B cell (primary cell): ENCODE results near the gene CADM2. TPM values are rescaled to one million over a fixed set of nuclear protein-coding genes. Genes with fewer than 3 reads are reported as not detected.

ENCODE experiments used
- ATAC-seq: fragments of 200-7000 bp; cut with Tn5 transposase; one replicate; pipeline ENCODE4 v1.10.0; 2021; ENCODE audit warnings: low read depth, mild to moderate bottlenecking, moderate number of reproducible peaks, moderate library complexity
- CTCF ChIA-PET: fragments of 350-600 bp; sonication (Branson Sonifier 250); formaldehyde crosslinking; loops from one replicate; lab custom pipeline; 2021; ENCODE audit warnings: antibody characterized with exemption, inconsistent platforms; lab: Charles Lee
- POLR2A ChIA-PET: fragments of 350-600 bp; sonication (Branson Sonifier 250); formaldehyde crosslinking; loops from one replicate; lab custom pipeline; 2021; ENCODE audit warnings: antibody characterized with exemption; lab: Charles Lee
- DNase-seq: peaks from one replicate; pipeline ENCODE4 v3.0.0; 2013
- H2AFZ ChIP-seq: 2 replicates; pipeline ENCODE4 v1.6.1; 2012; ENCODE audit warnings: mild to moderate bottlenecking, low read depth, low read length; ENCODE audit not compliant: insufficient read depth, poor library complexity, severe bottlenecking
- H3K27ac ChIP-seq, 2 donors: 1 replicate in 1 of 2; 2 replicates in 1 of 2; pipeline ENCODE4 v1.5.1; 2012 to 2013; ENCODE audit warnings: low read length in 2 of 2, mild to moderate bottlenecking in 2 of 2, moderate library complexity in 1 of 2
- H3K27me3 ChIP-seq, 4 experiments: fragments of 200-600 bp in 1 of 4; sonication (generic) in 1 of 4; replicated peaks in 1 of 4; 1 replicate in 2 of 4; 2 replicates in 2 of 4; pipeline versions ENCODE4 v1.6.1 to v1.7.0; 2013 to 2016; ENCODE audit warnings: low read length in 3 of 4, mild to moderate bottlenecking in 2 of 4, mixed read lengths in 1 of 4, moderate library complexity in 1 of 4; ENCODE audit not compliant: insufficient read depth in 4 of 4, control insufficient read depth in 3 of 4; ENCODE audit errors: control extremely low read depth in 1 of 4
- H3K36me3 ChIP-seq, 2 experiments: replicated peaks in 1 of 2; 1 replicate in 1 of 2; 2 replicates in 1 of 2; pipeline versions ENCODE4 v1.6.1 to v1.7.1; 2013; ENCODE audit warnings: low read length in 1 of 2; ENCODE audit not compliant: insufficient read depth in 2 of 2, control insufficient read depth in 1 of 2; ENCODE audit errors: control extremely low read depth in 1 of 2, extremely low read depth in 1 of 2
- H3K4me1 ChIP-seq, 2 donors: fragments of 200-600 bp in 1 of 2; sonication (generic) in 1 of 2; 1 replicate in 1 of 2; 2 replicates in 1 of 2; pipeline versions ENCODE4 v1.5.1 to v1.6.1; 2013 to 2017; ENCODE audit warnings: low read length in 2 of 2; ENCODE audit not compliant: control insufficient read depth in 2 of 2, insufficient read depth in 2 of 2
- H3K4me2 ChIP-seq: replicated peaks from 2 replicates; pipeline ENCODE3; 2012; ENCODE audit warnings: mild to moderate bottlenecking, low read depth, low read length; ENCODE audit not compliant: poor library complexity, severe bottlenecking
- H3K4me3 ChIP-seq, 5 experiments: fragments of 200-600 bp in 1 of 5; sonication (generic) in 1 of 5; 1 replicate in 3 of 5; 2 replicates in 2 of 5; pipeline versions ENCODE4 v1.5.1 to v1.7.0; 2011 to 2016; ENCODE audit warnings: low read length in 4 of 5, mild to moderate bottlenecking in 4 of 5, low read depth in 2 of 5, control low read depth in 1 of 5, moderate library complexity in 1 of 5; ENCODE audit not compliant: insufficient read depth in 1 of 5; ENCODE audit errors: control extremely low read depth in 1 of 5, extremely low read depth in 1 of 5
- H3K79me2 ChIP-seq: fragments of 200-600 bp; sonication (generic); one replicate; pipeline ENCODE4 v1.6.0; 2016; ENCODE audit warnings: low read length; ENCODE audit not compliant: control insufficient read depth, insufficient read depth
- H3K9ac ChIP-seq: fragments of 200-600 bp; sonication (generic); 2 replicates; pipeline ENCODE4 v1.6.1; 2017; ENCODE audit warnings: mild to moderate bottlenecking, low read length, moderate library complexity
- H3K9me3 ChIP-seq, 3 donors: one replicate each; pipeline versions ENCODE4 v1.6.1 to v1.7.1; 2013; ENCODE audit warnings: low read length in 2 of 3; ENCODE audit not compliant: control insufficient read depth in 2 of 3, insufficient read depth in 1 of 3; ENCODE audit errors: control extremely low read depth in 1 of 3
- H4K20me1 ChIP-seq: 2 replicates; pipeline ENCODE4 v1.6.0; 2012; ENCODE audit warnings: mild to moderate bottlenecking, low read length; ENCODE audit not compliant: insufficient read depth, control insufficient read depth, poor library complexity, severe bottlenecking
- H3K27ac Mint-ChIP-seq: one replicate; pipeline ENCODE4 v1.8.0; 2021; ENCODE audit warnings: mixed read lengths
- H3K27me3 Mint-ChIP-seq: one replicate; pipeline ENCODE4 v1.8.0; 2021; ENCODE audit warnings: mixed read lengths
- H3K4me1 Mint-ChIP-seq: one replicate; pipeline ENCODE4 v1.8.0; 2021; ENCODE audit warnings: mixed read lengths
- H3K4me3 Mint-ChIP-seq: one replicate; pipeline ENCODE4 v1.8.0; 2021; ENCODE audit warnings: mixed read lengths
- H3K9me3 Mint-ChIP-seq: one replicate; pipeline ENCODE4 v1.8.0; 2022; ENCODE audit warnings: mixed read lengths; ENCODE audit not compliant: insufficient read depth
- EZH2 ChIP-seq: IDR thresholded peaks from 2 replicates; pipeline ENCODE4 v1.6.1; 2012; ENCODE audit warnings: borderline replicate concordance, low read depth, mild to moderate bottlenecking, moderate library complexity, low read length; ENCODE audit not compliant: insufficient read depth, poor library complexity, severe bottlenecking
- WGBS: methylation state at CpG from one replicate; pipeline ENCODE4 v1.1.5; 2013; ENCODE audit warnings: missing lambda C conversion rate; ENCODE audit not compliant: insufficient coverage; 5-methylcytosine and 5-hydroxymethylcytosine counted together
- intact Hi-C: fragments of 100-400 bp; cut with micrococcal nuclease; formaldehyde crosslinking; loops from one replicate; pipeline ENCODE4 v1.10.0; 2022
- polyA plus RNA-seq: library from polyadenylated mRNA; depleted of rRNA; stranded (reverse); fragments of >200 nt; gene quantifications from 2 replicates; pipeline ENCODE4 v1.2.3, GENCODE V29; 2012
- total RNA-seq, 2 donors: library from RNA; stranded (reverse); fragments of 120-200 nt in 1 of 2; gene quantifications; 1 replicate in 1 of 2; 2 replicates in 1 of 2; pipeline versions ENCODE4 v1.2.3 to v1.2.4, GENCODE V29; 2013 to 2022
- TF ChIP-seq, protein P1 (sequence below): fragments of 200-600 bp; IDR thresholded peaks from one replicate; pipeline ENCODE4 v1.8.0; 2022; ENCODE audit warnings: antibody characterized with exemption, mild to moderate bottlenecking

The CADM2 gene
- total and polyA plus RNA-seq, 2 donors (not counting 1 experiment from before 2014, with no cell fraction given) = 0.10 to 0.37 TPM

DNA sequence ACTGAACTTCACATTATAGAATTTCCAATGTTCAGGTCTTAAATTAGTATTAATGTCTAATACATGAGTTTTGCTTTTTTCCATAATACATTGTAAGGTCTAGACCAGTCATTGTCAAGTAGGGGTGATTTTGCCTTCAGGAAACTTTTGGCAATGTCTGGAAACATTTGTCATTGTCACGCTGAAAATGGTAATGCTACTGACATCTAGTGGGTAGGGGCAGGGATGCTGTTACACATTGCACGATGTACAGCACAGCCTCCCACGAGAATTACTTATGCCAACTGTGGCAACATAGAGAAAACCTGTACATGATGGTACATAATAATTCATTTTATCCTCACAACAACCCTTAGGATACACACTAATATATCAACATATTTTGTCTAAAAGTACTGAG lies 384.1 kb downstream of the CADM2 start:
- DNase-seq (no peak), ATAC-seq (no peak)
- intact Hi-C loops = no loop called here
- CTCF ChIA-PET = no interaction called here
- Histone ChIP-seq H3K4me1 (no peaks in the 10 kb centered on the region), H4K20me1 (no peaks in the 10 kb centered on the region), H3K27ac (no peak overlapping the region), H3K4me2 (no peak overlapping the region), H3K4me3 (no peak overlapping the region), H3K36me3 (no peaks in the 10 kb centered on the region), H3K27me3 (no peaks in the 10 kb centered on the region), H2AFZ (no peak overlapping the region), H3K79me2 (no peaks in the 10 kb centered on the region), H3K9ac (no peak overlapping the region), H3K9me3 (no peaks in the 10 kb centered on the region)
- Mint-ChIP-seq H3K27ac (no peak overlapping the region), H3K4me1 (no peaks in the 10 kb centered on the region), H3K27me3 (no peaks in the 10 kb centered on the region), H3K9me3 (no peaks in the 10 kb centered on the region), H3K4me3 (no peak overlapping the region)
- TF ChIP-seq, protein P1, sequence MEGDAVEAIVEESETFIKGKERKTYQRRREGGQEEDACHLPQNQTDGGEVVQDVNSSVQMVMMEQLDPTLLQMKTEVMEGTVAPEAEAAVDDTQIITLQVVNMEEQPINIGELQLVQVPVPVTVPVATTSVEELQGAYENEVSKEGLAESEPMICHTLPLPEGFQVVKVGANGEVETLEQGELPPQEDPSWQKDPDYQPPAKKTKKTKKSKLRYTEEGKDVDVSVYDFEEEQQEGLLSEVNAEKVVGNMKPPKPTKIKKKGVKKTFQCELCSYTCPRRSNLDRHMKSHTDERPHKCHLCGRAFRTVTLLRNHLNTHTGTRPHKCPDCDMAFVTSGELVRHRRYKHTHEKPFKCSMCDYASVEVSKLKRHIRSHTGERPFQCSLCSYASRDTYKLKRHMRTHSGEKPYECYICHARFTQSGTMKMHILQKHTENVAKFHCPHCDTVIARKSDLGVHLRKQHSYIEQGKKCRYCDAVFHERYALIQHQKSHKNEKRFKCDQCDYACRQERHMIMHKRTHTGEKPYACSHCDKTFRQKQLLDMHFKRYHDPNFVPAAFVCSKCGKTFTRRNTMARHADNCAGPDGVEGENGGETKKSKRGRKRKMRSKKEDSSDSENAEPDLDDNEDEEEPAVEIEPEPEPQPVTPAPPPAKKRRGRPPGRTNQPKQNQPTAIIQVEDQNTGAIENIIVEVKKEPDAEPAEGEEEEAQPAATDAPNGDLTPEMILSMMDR = no peak
- TF ChIP-seq EZH2 = no peak
- POLR2A ChIA-PET = no interaction called here
- WGBS = 14% methylated on average over 1 of the region's 3 CpGs

- H3K9ac ChIP-seq = no peak overlapping the region
- no peak for ATAC-seq
- no peaks in the 10 kb centered on the region for H3K4me1 Mint-ChIP-seq
- H3K27ac Mint-ChIP-seq = no peak overlapping the region
- TF ChIP-seq, protein P1 = no peak
- no peak for TF ChIP-seq EZH2
- no peak overlapping the region for H3K4me3 ChIP-seq
- H3K4me1 ChIP-seq = no peaks in the 10 kb centered on the region
- no peak overlapping the region for H3K4me3 Mint-ChIP-seq
- no peaks in the 10 kb centered on the region for H3K36me3 ChIP-seq
- no peak overlapping the region for H3K4me2 ChIP-seq
- CTCF ChIA-PET = no interaction called here
- 92% methylated on average over 4 of the region's 4 CpGs for WGBS
- intact Hi-C loops = no loop called here
- H3K9me3 ChIP-seq = no peaks in the 10 kb centered on the region
- no peak overlapping the region for H3K27ac ChIP-seq
- H3K9me3 Mint-ChIP-seq = no peaks in the 10 kb centered on the region
- POLR2A ChIA-PET = no interaction called here
- H3K79me2 ChIP-seq = no peaks in the 10 kb centered on the region
- no peaks in the 10 kb centered on the region for H4K20me1 ChIP-seq
- no peak overlapping the region for H2AFZ ChIP-seq
- DNase-seq = no peak
- H3K27me3 Mint-ChIP-seq = no peaks in the 10 kb centered on the region
- H3K27me3 ChIP-seq = no peaks in the 10 kb centered on the region
These were observed 396.8 kb downstream of the CADM2 start for GRCh38 chr3:85355572-85355971.
